OCI-LY3 (cell line): Measurements from ENCODE around the gene SLC66A2.

Experiments used
- H2AFZ ChIP-seq: fragments of 200-600, 300-600 bp; shearing (Covaris generic); 2 replicates; pipeline ENCODE4 v1.6.0; 2014; ENCODE audit warnings: antibody characterized with exemption, low read depth, low read length
- H3K27ac ChIP-seq: fragments of 200-600, 300-600 bp; sonication (generic); 2 replicates; pipeline ENCODE4 v1.5.1; 2014; ENCODE audit warnings: mild to moderate bottlenecking, low read length, moderate library complexity, mixed read lengths
- H3K27me3 ChIP-seq: fragments of 200-600, 300-600 bp; sonication (generic); 2 replicates; pipeline ENCODE4 v1.6.1; 2014; ENCODE audit warnings: low read depth, low read length, mixed read lengths
- H3K36me3 ChIP-seq: fragments of 200-600, 300-600 bp; sonication (generic); replicated peaks from 2 replicates; pipeline ENCODE3; 2014; ENCODE audit warnings: low read depth, low read length, mixed read lengths
- H3K4me1 ChIP-seq: fragments of 300-600, 200-600 bp; sonication (generic); 2 replicates; pipeline ENCODE4 v1.6.1; 2014; ENCODE audit warnings: low read length, mixed read lengths
- H3K4me2 ChIP-seq: fragments of 200-600, 300-600 bp; sonication (generic); 2 replicates; pipeline ENCODE4 v1.6.1; 2014; ENCODE audit warnings: low read length, mixed read lengths
- H3K4me3 ChIP-seq: fragments of 300-600, 200-600 bp; sonication (generic); 2 replicates; pipeline ENCODE4 v1.5.1; 2014; ENCODE audit warnings: antibody characterized with exemption, mild to moderate bottlenecking, low read length, moderate library complexity
- H3K79me2 ChIP-seq: fragments of 300-600, 200-600 bp; shearing (Covaris generic); 2 replicates; pipeline ENCODE4 v1.6.1; 2014; ENCODE audit warnings: mild to moderate bottlenecking, low read length, mixed read lengths
- H3K9ac ChIP-seq: fragments of 300-600, 200-600 bp; shearing (Covaris generic); 2 replicates; pipeline ENCODE4 v1.6.0; 2014; ENCODE audit warnings: mild to moderate bottlenecking, low read length, moderate library complexity
- H3K9me3 ChIP-seq: fragments of 200-600, 300-600 bp; shearing (Covaris generic); 2 replicates; pipeline ENCODE4 v1.6.1; 2014; ENCODE audit warnings: low read length, mixed read lengths; ENCODE audit not compliant: insufficient read depth
- H4K20me1 ChIP-seq: fragments of 200-600, 300-600 bp; sonication (generic); 2 replicates; pipeline ENCODE4 v1.6.1; 2016; ENCODE audit warnings: low read length, mixed read lengths; ENCODE audit not compliant: insufficient read depth
- CTCF ChIP-seq: fragments of 200-600, 300-600 bp; sonication (generic); IDR thresholded peaks from 2 replicates; pipeline ENCODE4 v1.5.1; 2014; ENCODE audit warnings: antibody characterized with exemption, low read length, low read depth
- EZH2phosphoT487 ChIP-seq: fragments of 200-600 bp; shearing (Covaris generic); IDR thresholded peaks from 2 replicates; pipeline ENCODE4 v1.6.1; 2018; ENCODE audit warnings: antibody characterized with exemption, mixed run types, low read depth

The SLC66A2 gene

GRCh38 chr18:79864006-79864725 is 87.3 kb downstream of the SLC66A2 start:
- no peaks in the 10 kb centered on the region for H3K4me1 ChIP-seq
- H3K9me3 ChIP-seq, result peaks cover 12% of the 10 kb centered on the region
- H3K27me3 ChIP-seq, result peaks cover 25% of the 10 kb centered on the region; the same call in 1 of the 2 replicates

GRCh38 chr18:79863161-79864005 is 88.1 kb downstream of the SLC66A2 start:
- no peak for TF ChIP-seq CTCF
- TF ChIP-seq EZH2phosphoT487, result no peak
- no peak overlapping the region for H2AFZ ChIP-seq
- H3K9ac ChIP-seq, result no peak overlapping the region
- H3K79me2 ChIP-seq, result no peaks in the 10 kb centered on the region
- peaks cover 12% of the 10 kb centered on the region for H3K9me3 ChIP-seq
- H3K36me3 ChIP-seq, result no peaks in the 10 kb centered on the region
- no peaks in the 10 kb centered on the region for H4K20me1 ChIP-seq
- no peaks in the 10 kb centered on the region for H3K4me1 ChIP-seq
- H3K4me2 ChIP-seq, result no peak overlapping the region
- H3K4me3 ChIP-seq, result no peak overlapping the region
- H3K27ac ChIP-seq, result no peak overlapping the region
- H3K27me3 ChIP-seq, result peaks cover 29% of the 10 kb centered on the region; the same call in 1 of the 2 replicates

More at GRCh38 chr18:79864006-79864725, 87.3 kb downstream of the SLC66A2 start:
- Histone ChIP-seq H2AFZ (no peak overlapping the region), H3K79me2 (no peaks in the 10 kb centered on the region), H3K9ac (no peak overlapping the region), H4K20me1 (no peaks in the 10 kb centered on the region), H3K27ac (no peak overlapping the region), H3K4me3 (no peak overlapping the region), H3K36me3 (no peaks in the 10 kb centered on the region), H3K4me2 (no peak overlapping the region)
- TF ChIP-seq EZH2phosphoT487, result no peak
- no peak for TF ChIP-seq CTCF

GRCh38 chr18:79862562-79862961 is 88.9 kb downstream of the SLC66A2 start:
- Histone ChIP-seq H3K27me3 (peaks cover 31% of the 10 kb centered on the region; the same call in 1 of the 2 replicates), H3K4me1 (no peaks in the 10 kb centered on the region), H3K79me2 (no peaks in the 10 kb centered on the region), H3K9me3 (peaks cover 12% of the 10 kb centered on the region), H4K20me1 (no peaks in the 10 kb centered on the region), H3K27ac (no peak overlapping the region), H3K9ac (no peak overlapping the region), H3K4me3 (no peak overlapping the region), H2AFZ (no peak overlapping the region), H3K4me2 (no peak overlapping the region), H3K36me3 (no peaks in the 10 kb centered on the region)
- TF ChIP-seq CTCF, result no peak

GRCh38 chr18:79861687-79862086 is 89.8 kb downstream of the SLC66A2 start:
- Histone ChIP-seq H3K27me3 (peaks cover 31% of the 10 kb centered on the region; the same call in 1 of the 2 replicates), H3K27ac (no peak overlapping the region), H3K4me2 (no peak overlapping the region), H3K9me3 (peaks cover 12% of the 10 kb centered on the region), H3K9ac (no peak overlapping the region), H3K4me3 (no peak overlapping the region), H3K79me2 (no peaks in the 10 kb centered on the region), H3K36me3 (no peaks in the 10 kb centered on the region), H2AFZ (no peak overlapping the region), H4K20me1 (no peaks in the 10 kb centered on the region), H3K4me1 (no peaks in the 10 kb centered on the region)
- no peak for TF ChIP-seq CTCF
- no peak for TF ChIP-seq EZH2phosphoT487
